Effector memory CD8-positive, alpha-beta T cell (primary cell): Measurements from ENCODE around the gene RAB5B.
A peak's percentile ranks its signal among the peaks of the same experiment; 100 is the strongest.

Experiments
- ATAC-seq: fragments of 150-1000 bp; cut with Tn5 transposase; replicated peaks from 2 replicates; pipeline ENCODE4 v1.10.0; 2021; ENCODE audit warnings: mild to moderate bottlenecking, moderate library complexity
- DNase-seq, 3 experiments: peaks; one replicate each; pipeline ENCODE4 v3.0.0; 2021
- H3K27ac Mint-ChIP-seq, 2 donors: one replicate each; pipeline ENCODE4 v1.8.0; 2022; ENCODE audit warnings: mild to moderate bottlenecking in 2 of 2, mixed read lengths in 2 of 2, moderate library complexity in 2 of 2
- H3K27me3 Mint-ChIP-seq, 2 donors: one replicate each; pipeline ENCODE4 v1.8.0; 2022; ENCODE audit warnings: mixed read lengths in 2 of 2
- H3K36me3 Mint-ChIP-seq: one replicate; pipeline ENCODE4 v1.8.0; 2022; ENCODE audit warnings: mild to moderate bottlenecking, moderate library complexity, mixed read lengths; ENCODE audit not compliant: insufficient read depth
- H3K4me1 Mint-ChIP-seq, 2 donors: one replicate each; pipeline ENCODE4 v1.8.0; 2022; ENCODE audit warnings: low read depth in 2 of 2, mixed read lengths in 2 of 2
- H3K4me3 Mint-ChIP-seq, 2 donors: one replicate each; pipeline ENCODE4 v1.8.0; 2022; ENCODE audit warnings: mild to moderate bottlenecking in 2 of 2, mixed read lengths in 2 of 2, moderate library complexity in 2 of 2
- H3K9me3 Mint-ChIP-seq, 2 donors: one replicate each; pipeline ENCODE4 v1.8.0; 2022; ENCODE audit warnings: mixed read lengths in 2 of 2

The RAB5B gene

DNA sequence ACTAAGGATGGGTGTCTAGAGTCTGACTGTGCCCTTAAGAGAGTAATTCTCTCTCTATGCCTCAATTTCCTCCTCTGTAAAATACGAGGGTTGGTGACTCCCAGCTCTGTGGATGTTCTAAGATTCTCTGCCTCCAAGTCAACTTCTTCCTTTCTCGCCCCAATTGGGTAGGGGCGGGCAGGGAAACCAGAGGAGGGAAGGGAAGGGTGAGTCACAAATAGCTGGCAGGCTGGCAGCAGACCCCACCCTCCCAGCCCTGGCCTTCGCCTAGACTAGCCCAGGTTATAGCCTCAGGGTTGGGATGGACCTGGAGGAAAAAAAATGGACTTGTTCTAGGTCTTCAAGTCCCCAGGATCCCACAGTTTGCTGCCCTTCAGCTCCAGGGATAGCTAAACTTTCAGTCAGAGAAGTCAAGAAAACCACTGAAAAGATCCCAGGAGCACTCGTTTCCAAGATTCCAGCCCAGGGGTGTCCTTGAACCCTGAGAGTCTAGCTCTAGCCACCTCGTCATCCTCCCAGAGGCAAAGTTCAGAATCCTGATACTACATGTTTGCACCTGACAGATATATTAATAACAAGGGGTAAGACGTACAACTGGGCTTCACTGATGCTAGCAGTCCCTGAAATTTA, 40.6 kb upstream of the RAB5B start:
- Mint-ChIP-seq H3K27me3 (no peaks in the 10 kb centered on the region), H3K9me3 (no peaks in the 10 kb centered on the region), H3K27ac (peak overlapping the region; percentile 95 to 98), H3K4me3 (peak overlapping the region; percentile 96 to 99), H3K36me3 (peaks cover 51% of the 10 kb centered on the region), H3K4me1 (peaks cover 53 to 69% of the 10 kb centered on the region in 2 donors)
- ATAC-seq (no peak), DNase-seq (no peak)

DNA sequence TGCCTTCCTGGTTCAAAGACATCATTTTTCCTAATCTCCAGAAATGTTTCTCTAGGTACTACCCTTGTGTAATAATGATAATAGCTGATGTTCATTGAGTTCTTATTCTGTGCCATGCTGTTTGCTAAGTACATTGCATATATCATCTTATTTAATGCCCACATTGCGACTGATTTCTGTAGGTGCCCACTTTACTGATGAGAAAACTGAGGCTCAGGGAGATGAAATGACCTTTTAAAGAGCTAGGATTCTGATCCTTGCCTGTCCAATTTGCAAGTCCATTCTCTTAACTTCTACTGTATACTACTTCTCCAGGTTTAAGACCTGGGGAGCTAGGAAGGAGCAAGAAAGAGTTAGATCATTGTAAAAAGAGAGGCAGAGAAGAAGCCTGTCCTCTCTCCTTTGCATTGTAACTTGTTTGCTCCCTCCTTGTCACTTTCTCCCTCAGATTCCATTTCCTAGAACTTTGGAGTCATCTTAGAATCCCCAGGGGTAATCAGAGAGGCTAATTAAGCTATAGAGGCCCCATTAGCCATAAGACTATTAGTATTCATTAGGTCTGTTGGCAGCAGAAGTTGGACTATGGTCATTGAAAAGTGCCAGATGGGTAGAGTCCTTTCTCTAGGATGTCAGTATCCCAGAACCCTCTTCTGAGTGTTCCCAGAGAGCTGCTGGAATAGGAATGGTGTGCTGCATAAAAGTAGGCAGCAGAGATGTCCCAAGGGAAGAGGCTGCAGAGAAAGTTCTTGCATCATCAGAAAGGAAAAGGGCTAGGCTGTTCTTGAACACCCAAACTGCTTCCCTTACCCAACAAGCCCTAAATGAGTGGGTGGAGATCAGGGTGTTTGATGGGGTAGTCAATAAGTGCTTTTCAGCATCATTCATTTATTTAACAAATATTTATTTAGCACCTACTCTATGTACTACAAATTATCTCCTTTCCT, 39.8 kb upstream of the RAB5B start:
- H3K9me3 Mint-ChIP-seq = no peaks in the 10 kb centered on the region
- H3K27me3 Mint-ChIP-seq = no peaks in the 10 kb centered on the region
- ATAC-seq = no peak
- peak overlapping the region; percentile 83 to 95 for H3K27ac Mint-ChIP-seq
- H3K4me1 Mint-ChIP-seq = peaks cover 54 to 65% of the 10 kb centered on the region in 2 donors
- peaks cover 58% of the 10 kb centered on the region for H3K36me3 Mint-ChIP-seq
- H3K4me3 Mint-ChIP-seq = peak overlapping the region; percentile 66 to 96
- no peak for DNase-seq

DNA sequence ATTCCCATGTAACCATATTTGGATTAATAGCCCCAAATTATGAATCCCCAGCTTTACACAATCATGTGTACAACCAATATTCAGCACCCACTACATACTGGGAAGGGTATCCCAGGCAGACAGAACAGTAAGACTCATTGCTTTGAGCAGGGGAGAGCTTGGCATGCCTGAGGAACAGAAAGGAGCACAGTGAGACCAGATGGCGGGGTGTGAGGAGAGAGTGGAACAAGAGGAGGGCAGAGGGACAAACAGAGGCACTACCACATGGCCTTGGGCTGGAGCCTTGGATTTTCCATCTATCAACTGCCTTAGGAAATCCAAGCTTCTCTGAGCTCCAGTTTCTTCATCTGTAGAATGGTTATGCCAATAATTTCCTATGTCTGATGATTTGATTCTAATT, 39.1 kb upstream of the RAB5B start:
- Mint-ChIP-seq H3K27me3 (no peaks in the 10 kb centered on the region), H3K36me3 (peaks cover 54% of the 10 kb centered on the region), H3K4me3 (peak overlapping the region; percentile 6 to 66), H3K9me3 (no peaks in the 10 kb centered on the region), H3K27ac (peak overlapping the region; percentile 83 to 95), H3K4me1 (peaks cover 52 to 60% of the 10 kb centered on the region in 2 donors)
- DNase-seq = no peak
- ATAC-seq = no peak

DNA sequence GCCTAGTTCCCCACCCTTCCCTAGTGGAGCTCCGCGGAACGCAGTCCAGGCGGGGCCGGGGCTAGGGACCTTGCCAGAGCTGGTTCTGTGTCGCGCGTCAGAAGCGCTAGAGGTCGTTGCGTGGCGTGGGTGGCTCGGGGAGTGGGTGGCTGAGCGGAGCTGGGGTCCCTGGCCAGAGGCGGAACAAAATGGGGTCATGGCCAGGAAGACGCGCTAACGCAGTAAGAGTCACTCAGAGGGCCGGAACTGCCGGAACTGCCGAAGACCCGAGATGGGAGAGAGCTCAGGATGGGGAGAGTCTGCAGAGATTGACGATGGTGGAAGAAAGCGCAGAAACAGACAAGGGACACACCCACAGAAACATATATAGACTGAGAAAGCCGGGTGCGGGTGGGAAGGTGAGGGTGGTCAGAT, 38.1 kb upstream of the RAB5B start:
- Mint-ChIP-seq H3K4me3 (peak overlapping the region; percentile 66 to 69), H3K27ac (peak overlapping the region; percentile 92 to 95), H3K36me3 (peaks cover 57% of the 10 kb centered on the region), H3K27me3 (no peaks in the 10 kb centered on the region), H3K9me3 (no peaks in the 10 kb centered on the region), H3K4me1 (peaks cover 51 to 61% of the 10 kb centered on the region in 2 donors)
- no peak for ATAC-seq
- DNase-seq = no peak

DNA sequence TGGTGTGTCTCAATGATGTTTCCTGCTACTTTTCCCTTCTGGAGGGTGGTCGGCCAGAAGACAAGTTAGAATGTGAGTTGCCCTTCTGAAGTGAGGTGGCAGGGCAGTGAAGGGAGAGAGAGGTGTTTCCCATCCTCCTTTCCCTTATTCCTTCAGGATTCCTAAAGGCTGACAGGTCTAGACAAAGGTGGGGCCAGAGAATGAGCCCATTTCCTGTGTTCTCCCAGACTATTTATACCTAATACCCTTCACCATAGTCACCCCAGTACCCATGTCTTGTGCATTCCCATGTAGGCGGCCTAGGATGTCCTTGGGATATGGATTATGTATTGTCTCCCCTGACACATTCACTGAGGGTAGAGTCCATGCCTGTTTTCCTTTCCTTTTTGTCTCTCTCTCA, 35.9 kb upstream of the RAB5B start:
- Mint-ChIP-seq H3K36me3 (peaks cover 62% of the 10 kb centered on the region), H3K9me3 (no peaks in the 10 kb centered on the region), H3K4me1 (peaks cover 42 to 45% of the 10 kb centered on the region in 2 donors), H3K27me3 (no peaks in the 10 kb centered on the region), H3K4me3 (no peak overlapping the region), H3K27ac (peak overlapping the region in 1 of 2 donors; percentile 61)
- ATAC-seq = no peak
- no peak for DNase-seq

DNA sequence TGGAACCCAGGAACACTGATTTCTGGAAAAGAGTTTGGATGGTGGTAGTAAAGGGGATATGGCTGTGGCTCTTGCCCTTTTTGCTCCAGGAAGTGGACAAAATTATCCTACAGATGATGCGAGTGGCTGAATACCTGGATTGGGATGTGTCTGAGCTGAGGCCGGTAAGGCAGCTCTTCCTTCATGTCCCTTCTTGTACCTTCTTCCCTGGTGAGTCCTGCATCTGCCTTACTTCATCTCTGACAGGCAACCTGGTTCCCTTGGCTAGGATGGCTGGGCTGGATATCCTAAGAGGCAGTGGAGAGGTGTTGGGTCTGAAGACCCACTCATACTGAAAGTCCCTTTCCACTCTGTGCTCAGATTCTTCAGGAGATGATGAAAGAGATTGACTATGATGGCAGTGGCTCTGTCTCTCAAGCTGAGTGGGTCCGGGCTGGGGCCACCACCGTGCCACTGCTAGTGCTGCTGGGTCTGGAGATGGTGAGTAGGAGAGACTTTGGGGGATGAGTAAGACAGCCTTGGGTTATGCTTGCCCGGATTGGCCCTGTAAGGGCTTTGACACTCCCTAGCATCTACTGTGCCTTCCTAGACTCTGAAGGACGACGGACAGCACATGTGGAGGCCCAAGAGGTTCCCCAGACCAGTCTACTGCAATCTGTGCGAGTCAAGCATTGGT, 34.9 kb upstream of the RAB5B start:
- Mint-ChIP-seq H3K27ac (peak overlapping the region; percentile 41 to 61), H3K4me3 (no peak overlapping the region), H3K36me3 (peaks cover 72% of the 10 kb centered on the region), H3K9me3 (no peaks in the 10 kb centered on the region), H3K4me1 (peaks cover 37 to 40% of the 10 kb centered on the region in 2 donors), H3K27me3 (no peaks in the 10 kb centered on the region)
- DNase-seq = no peak
- ATAC-seq = no peak

DNA sequence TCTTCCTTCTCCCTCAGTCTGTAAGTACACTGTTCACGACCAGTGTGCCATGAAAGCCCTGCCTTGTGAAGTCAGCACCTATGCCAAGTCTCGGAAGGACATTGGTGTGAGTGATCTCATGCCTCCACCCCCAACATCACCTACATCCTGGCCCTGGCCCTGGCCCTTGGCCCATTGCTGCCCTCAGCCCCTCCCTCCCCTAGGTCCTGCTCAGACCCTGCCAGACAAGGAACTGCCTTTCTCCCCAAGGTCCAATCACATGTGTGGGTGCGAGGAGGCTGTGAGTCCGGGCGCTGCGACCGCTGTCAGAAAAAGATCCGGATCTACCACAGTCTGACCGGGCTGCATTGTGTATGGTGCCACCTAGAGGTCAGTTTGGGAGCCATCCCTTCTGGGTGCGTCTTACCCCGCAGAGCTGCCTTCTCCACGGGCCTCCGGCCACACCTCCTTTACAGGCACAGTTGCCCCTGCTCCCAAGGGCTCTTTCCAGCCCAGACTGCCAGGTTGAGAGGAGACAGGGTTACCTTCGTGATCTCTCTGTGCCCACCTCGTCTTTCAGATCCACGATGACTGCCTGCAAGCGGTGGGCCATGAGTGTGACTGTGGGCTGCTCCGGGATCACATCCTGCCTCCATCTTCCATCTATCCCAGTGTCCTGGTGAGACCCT, 33.7 kb upstream of the RAB5B start:
- peaks cover 29% of the 10 kb centered on the region in 2 donors for H3K4me1 Mint-ChIP-seq
- H3K4me3 Mint-ChIP-seq = no peak overlapping the region
- no peaks in the 10 kb centered on the region for H3K27me3 Mint-ChIP-seq
- peaks cover 83% of the 10 kb centered on the region for H3K36me3 Mint-ChIP-seq
- peak overlapping the region; percentile 41 to 65 for H3K27ac Mint-ChIP-seq
- peak; percentile 98 for ATAC-seq
- H3K9me3 Mint-ChIP-seq = no peaks in the 10 kb centered on the region
- peak; percentile 81 to 85 (median 82) for DNase-seq

DNA sequence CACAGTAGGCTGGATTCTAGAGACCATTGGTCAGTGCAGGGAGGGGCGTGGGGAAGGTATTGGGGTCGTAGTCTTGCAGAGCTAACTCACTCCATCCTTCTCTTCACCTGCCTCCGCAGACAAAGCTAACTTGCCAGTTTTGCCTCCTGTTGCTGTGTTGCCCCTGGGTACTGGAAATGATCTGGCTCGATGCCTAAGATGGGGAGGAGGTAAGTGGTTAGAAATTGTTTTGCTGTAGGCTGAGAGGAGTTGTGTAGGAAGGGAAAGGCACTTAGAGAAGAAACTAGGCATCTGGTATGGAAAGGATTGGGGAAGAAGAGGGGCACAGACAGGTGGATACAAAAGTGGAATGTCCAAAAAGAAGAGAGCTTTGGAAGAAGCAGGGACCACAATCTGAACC, 31.8 kb upstream of the RAB5B start:
- peaks cover 87% of the 10 kb centered on the region for H3K36me3 Mint-ChIP-seq

DNA sequence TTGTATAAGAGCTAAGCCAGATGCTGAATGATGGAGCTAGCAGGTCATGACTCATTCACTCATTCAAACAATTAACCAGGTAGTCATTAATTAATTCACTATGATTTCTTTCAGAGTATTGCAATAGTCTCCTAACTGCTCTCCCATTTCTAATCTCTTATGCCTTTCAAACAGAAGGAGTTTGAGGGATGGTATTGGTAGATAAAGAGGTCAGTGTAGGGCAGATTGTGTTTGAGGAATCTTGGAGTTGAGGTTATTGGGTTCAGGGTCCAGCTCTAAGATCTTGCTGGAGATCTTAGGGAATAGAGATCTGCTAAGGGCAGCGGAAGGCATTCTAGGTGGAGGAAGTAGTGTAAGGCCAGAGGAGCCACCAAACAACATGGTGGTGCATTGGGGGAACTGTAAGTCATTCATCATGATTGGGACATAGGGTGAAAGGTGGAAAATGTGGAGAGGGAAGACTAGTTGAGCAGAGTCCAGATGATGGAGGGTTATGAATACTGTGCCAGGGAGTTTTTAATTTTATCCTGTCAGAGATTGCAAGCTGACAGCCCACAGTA, 31.2 kb upstream of the RAB5B start:
- H3K36me3 Mint-ChIP-seq = peaks cover 87% of the 10 kb centered on the region
- no peak for DNase-seq

More for the DNA sequence above, 31.8 kb upstream of the RAB5B start:
- H3K27ac Mint-ChIP-seq = peak overlapping the region in 1 of 2 donors; percentile 82
- H3K4me3 Mint-ChIP-seq = no peak overlapping the region
- DNase-seq (no peak), ATAC-seq (no peak)
- H3K9me3 Mint-ChIP-seq = no peaks in the 10 kb centered on the region
- H3K27me3 Mint-ChIP-seq = no peaks in the 10 kb centered on the region
- H3K4me1 Mint-ChIP-seq = peaks cover 17 to 20% of the 10 kb centered on the region in 2 donors

DNA sequence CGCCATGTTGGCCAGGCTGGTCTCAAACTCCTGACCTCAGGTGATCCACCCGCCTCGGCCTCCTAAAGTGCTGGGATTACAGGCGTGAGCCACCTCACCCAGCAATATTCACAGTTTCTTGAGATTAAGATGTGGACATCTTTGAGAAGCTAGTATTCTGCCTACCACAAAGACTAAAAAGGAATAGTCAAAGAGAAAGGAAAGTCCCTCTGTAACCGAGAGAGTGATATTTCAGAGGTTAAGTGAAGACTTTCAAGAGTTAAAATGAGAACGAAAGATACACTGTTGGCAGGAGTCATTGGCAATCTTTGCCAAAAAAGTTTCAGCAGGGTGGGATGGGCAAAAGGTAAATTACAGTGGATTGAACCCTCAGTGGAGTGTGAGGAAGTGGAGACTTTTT, 27.3 kb upstream of the RAB5B start:
- no peak for DNase-seq
- peaks cover 86% of the 10 kb centered on the region for H3K36me3 Mint-ChIP-seq
- ATAC-seq = no peak

More for the DNA sequence above, 31.2 kb upstream of the RAB5B start:
- no peak for ATAC-seq
- H3K27me3 Mint-ChIP-seq = no peaks in the 10 kb centered on the region
- no peak overlapping the region for H3K4me3 Mint-ChIP-seq
- H3K27ac Mint-ChIP-seq = peak overlapping the region in 1 of 2 donors; percentile 82
- peaks cover 15 to 16% of the 10 kb centered on the region in 2 donors for H3K4me1 Mint-ChIP-seq
- no peaks in the 10 kb centered on the region for H3K9me3 Mint-ChIP-seq

DNA sequence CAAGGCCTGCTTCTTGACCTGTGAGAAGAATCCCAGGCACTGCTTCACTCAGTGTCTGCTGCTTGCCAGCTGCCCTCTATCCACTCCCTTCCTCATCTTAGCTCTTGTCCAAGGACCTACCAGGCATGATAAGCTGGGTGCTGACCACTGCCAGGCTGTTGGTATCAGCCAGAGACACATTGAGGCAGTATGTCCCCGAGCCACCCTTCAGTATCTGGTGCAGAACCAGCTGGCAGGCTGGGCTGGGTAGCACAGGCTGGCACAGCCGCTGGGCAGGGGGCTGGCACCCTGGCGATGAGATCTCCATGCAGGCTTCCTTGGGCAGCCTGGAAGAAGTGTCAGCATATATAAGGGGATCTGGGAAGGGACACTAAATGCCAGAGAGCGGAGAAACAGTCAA, 18.5 kb upstream of the RAB5B start:
- peaks cover 8 to 10% of the 10 kb centered on the region in 2 donors for H3K4me1 Mint-ChIP-seq
- H3K27ac Mint-ChIP-seq = peak overlapping the region; percentile 45 to 69
- no peak for ATAC-seq
- H3K27me3 Mint-ChIP-seq = no peaks in the 10 kb centered on the region
- DNase-seq = no peak
- peaks cover 39% of the 10 kb centered on the region for H3K36me3 Mint-ChIP-seq
- no peaks in the 10 kb centered on the region for H3K9me3 Mint-ChIP-seq
- H3K4me3 Mint-ChIP-seq = no peak overlapping the region

More for the DNA sequence above, 27.3 kb upstream of the RAB5B start:
- Mint-ChIP-seq H3K27ac (peak overlapping the region; percentile 41 to 66), H3K9me3 (no peaks in the 10 kb centered on the region), H3K4me1 (peaks cover 0 to 4% of the 10 kb centered on the region in 2 donors), H3K27me3 (no peaks in the 10 kb centered on the region), H3K4me3 (no peak overlapping the region)

DNA sequence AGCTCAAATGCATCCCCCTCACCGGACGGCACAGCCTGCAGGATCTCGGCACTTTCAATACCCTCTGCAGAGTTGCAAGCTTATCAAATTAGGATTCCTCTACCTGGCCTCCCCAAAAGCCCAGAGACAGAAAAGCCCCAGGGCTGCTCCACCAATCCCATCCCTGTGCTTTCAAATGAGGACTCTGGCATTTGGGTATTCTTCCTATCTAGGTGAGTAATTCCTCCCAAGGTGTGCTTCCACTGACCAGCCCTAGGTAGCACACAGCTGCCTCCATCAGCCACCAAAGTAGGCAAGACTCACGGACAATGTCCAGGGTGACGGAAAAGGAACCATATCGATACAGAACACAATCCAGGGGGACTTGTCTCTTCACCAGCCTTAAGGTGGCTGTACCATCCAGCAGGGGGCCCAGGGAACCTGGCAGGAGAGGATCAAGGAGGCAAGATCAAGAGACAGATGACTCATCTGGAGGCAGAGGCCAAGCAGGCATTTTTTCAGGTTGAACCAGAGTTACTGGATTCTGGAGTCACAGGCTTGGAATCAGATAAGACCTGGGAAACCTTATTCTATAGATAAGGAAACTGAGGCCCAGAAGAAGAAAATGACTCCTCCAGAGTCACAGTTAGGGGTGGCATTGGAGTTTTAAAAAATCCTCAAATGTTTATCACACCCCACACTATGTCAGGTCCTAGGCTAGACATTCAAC, 17.9 kb upstream of the RAB5B start:
- DNase-seq = no peak
- Mint-ChIP-seq H3K36me3 (peaks cover 39% of the 10 kb centered on the region), H3K4me3 (no peak overlapping the region), H3K27ac (peak overlapping the region; percentile 45 to 69), H3K27me3 (no peaks in the 10 kb centered on the region), H3K4me1 (peaks cover 8 to 10% of the 10 kb centered on the region in 2 donors), H3K9me3 (no peaks in the 10 kb centered on the region)
- ATAC-seq = peak; percentile 64
